ENCODE data around the gene TCTN1. TPM values are rescaled to one million over a fixed set of nuclear protein-coding genes. Genes with fewer than 3 reads are reported as not detected.

Gene TCTN1
- total RNA-seq, 1 donor, result 45.2 TPM

- Histone ChIP-seq H3K27me3 (ENCODE audit: insufficient read depth, low read length) (no peaks in the 10 kb centered on the region), H4K20me1 (ENCODE audit: insufficient read depth, low read length) (no peaks in the 10 kb centered on the region), H3K4me1 (ENCODE audit: insufficient read depth, low read length) (no peaks in the 10 kb centered on the region), H3K4me3 (ENCODE audit: insufficient read depth, low read length) (no peak overlapping the region), H3K9me3 (ENCODE audit: low read depth, low read length) (no peaks in the 10 kb centered on the region), H3K27ac (ENCODE audit: low read depth, low read length) (no peak overlapping the region), H3K79me2 (ENCODE audit: insufficient read depth, low read length) (no peaks in the 10 kb centered on the region), H3K36me3 (ENCODE audit: insufficient read depth, low read length) (no peaks in the 10 kb centered on the region), H2AFZ (ENCODE audit: low read length) (no peak overlapping the region), H3K4me2 (ENCODE audit: insufficient read depth, low read length) (no peak overlapping the region)
- DNase-seq (ENCODE audit: insufficient read length, low spot score, missing footprints), result no peak
- no peak for TF ChIP-seq CTCF (IDR thresholded peaks at IDR 0.05; ENCODE audit: extremely low read depth, low read depth, low read length)
Observed at GRCh38 chr12:110667671-110668070, 53.7 kb downstream of the TCTN1 start.

DNA sequence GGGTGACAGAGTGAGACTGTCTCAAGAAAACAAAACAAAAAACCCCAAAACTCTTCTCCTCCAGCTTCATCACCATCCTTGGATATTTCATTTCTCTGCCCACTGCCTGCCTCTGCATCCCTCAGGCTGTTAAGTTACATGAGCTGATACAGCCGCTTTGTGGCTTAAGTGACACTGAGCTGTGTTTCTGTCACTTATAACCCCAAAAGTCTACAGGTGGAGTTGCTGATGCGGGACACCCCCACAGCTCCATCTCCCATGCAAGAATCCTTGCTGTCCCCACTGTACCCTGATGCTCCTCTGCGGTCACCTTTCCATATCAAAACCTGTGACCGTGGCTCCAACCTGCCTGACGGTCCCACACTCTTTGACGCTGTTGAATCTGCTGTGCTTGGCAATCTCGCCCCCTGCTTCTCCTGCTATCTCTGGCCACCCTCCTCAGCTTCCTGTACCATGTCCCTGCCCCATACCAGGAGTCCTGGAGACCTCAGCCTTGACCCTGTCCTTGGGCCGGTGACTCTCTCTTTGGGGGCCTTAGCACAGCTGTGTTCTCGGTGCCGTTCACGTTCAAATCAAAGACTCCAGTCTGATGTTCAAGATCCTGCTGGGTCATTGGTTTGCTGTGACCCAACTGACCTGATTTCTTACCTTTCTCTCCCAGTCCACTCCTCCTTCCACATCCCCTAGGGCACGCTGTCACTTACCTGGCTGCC lies 54.7 kb downstream of the TCTN1 start:
- Histone ChIP-seq H3K4me2 (ENCODE audit: insufficient read depth, low read length) (no peak overlapping the region), H3K79me2 (ENCODE audit: insufficient read depth, low read length) (no peaks in the 10 kb centered on the region), H3K36me3 (ENCODE audit: insufficient read depth, low read length) (no peaks in the 10 kb centered on the region), H3K4me3 (ENCODE audit: insufficient read depth, low read length) (no peak overlapping the region), H3K27ac (ENCODE audit: low read depth, low read length) (no peak overlapping the region), H3K4me1 (ENCODE audit: insufficient read depth, low read length) (no peaks in the 10 kb centered on the region), H4K20me1 (ENCODE audit: insufficient read depth, low read length) (no peaks in the 10 kb centered on the region), H3K9me3 (ENCODE audit: low read depth, low read length) (no peaks in the 10 kb centered on the region), H3K27me3 (ENCODE audit: insufficient read depth, low read length) (no peaks in the 10 kb centered on the region), H2AFZ (ENCODE audit: low read length) (no peak overlapping the region)
- no peak for TF ChIP-seq CTCF (IDR thresholded peaks at IDR 0.05; ENCODE audit: extremely low read depth, low read depth, low read length)
- no peak for DNase-seq (ENCODE audit: insufficient read length, low spot score, missing footprints)

DNA sequence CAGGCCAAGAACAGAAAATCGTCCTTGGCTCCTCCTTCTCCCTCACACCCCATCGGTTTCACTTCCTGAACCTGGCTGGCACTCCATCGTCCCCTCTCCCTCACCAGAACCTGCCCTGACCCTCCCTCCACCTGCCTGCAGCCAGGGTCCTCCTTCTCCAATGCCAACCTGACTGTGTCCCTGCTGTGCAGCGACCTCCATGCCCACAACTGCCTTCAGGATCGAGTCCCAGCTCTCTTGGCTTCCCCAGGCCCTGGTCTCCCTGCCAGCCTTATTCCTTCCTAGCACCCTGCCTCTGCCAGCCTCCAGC lies 55.2 kb downstream of the TCTN1 start:
- no peak overlapping the region for H2AFZ ChIP-seq (ENCODE audit: low read length)
- no peak for DNase-seq (ENCODE audit: insufficient read length, low spot score, missing footprints)

More for the DNA sequence above, 55.2 kb downstream of the TCTN1 start:
- no peak for TF ChIP-seq CTCF (IDR thresholded peaks at IDR 0.05; ENCODE audit: extremely low read depth, low read depth, low read length)
- no peak overlapping the region for H3K4me2 ChIP-seq (ENCODE audit: insufficient read depth, low read length)
- no peaks in the 10 kb centered on the region for H3K36me3 ChIP-seq (ENCODE audit: insufficient read depth, low read length)
- no peaks in the 10 kb centered on the region for H3K79me2 ChIP-seq (ENCODE audit: insufficient read depth, low read length)
- no peaks in the 10 kb centered on the region for H4K20me1 ChIP-seq (ENCODE audit: insufficient read depth, low read length)
- no peaks in the 10 kb centered on the region for H3K9me3 ChIP-seq (ENCODE audit: low read depth, low read length)
- H3K27me3 ChIP-seq (ENCODE audit: insufficient read depth, low read length), result no peaks in the 10 kb centered on the region
- H3K27ac ChIP-seq (ENCODE audit: low read depth, low read length), result no peak overlapping the region
- H3K4me1 ChIP-seq (ENCODE audit: insufficient read depth, low read length), result no peaks in the 10 kb centered on the region
- no peak overlapping the region for H3K4me3 ChIP-seq (ENCODE audit: insufficient read depth, low read length)
